ENCODE results near the gene DYRK4.

GRCh38 chr12:4653257-4653656 is 91.2 kb downstream of the DYRK4 start:
- TF ChIP-seq EZH2 (IDR thresholded peaks at IDR 0.05; ENCODE audit: low read length) (no peak), CTCF (optimal IDR thresholded peaks at IDR 0.05 in 1 of 3, IDR thresholded peaks at IDR 0.05 in 1 of 3, conservative IDR thresholded peaks at IDR 0.05 in 1 of 3; ENCODE audit: extremely low read depth in 1 of 3, insufficient read depth in 2 of 3, low read length in 3 of 3) (no peak)
